H7 (cell line): ENCODE data around the gene ARVCF. TPM values are rescaled to one million over a fixed set of nuclear protein-coding genes. Genes with fewer than 3 reads are reported as not detected.

ENCODE experiments used
- DNase-seq: peaks from one replicate; pipeline ENCODE4 v3.0.0; 2012
- H3K27me3 ChIP-seq: 2 replicates; pipeline ENCODE4 v1.6.0; 2011; ENCODE audit warnings: mild to moderate bottlenecking, low read length; ENCODE audit not compliant: control insufficient read depth, insufficient read depth
- H3K36me3 ChIP-seq: replicated peaks from 2 replicates; pipeline ENCODE4 v1.5.1; 2011; ENCODE audit warnings: low read length; ENCODE audit not compliant: control insufficient read depth, insufficient read depth
- H3K4me3 ChIP-seq: 2 replicates; pipeline ENCODE4 v1.5.1; 2011; ENCODE audit warnings: low read depth, mild to moderate bottlenecking, control low read depth, low read length, moderate library complexity; ENCODE audit not compliant: insufficient read depth
- total RNA-seq: library from RNA; depleted of rRNA; stranded (reverse); fragments of >200 nt; shearing (Covaris generic); gene quantifications from 2 replicates; pipeline ENCODE4 v1.2.3, GENCODE V29; 2014; rRNA removed

The ARVCF gene
- 35.8 and 40.8 TPM in 2 replicates for total RNA-seq

DNA sequence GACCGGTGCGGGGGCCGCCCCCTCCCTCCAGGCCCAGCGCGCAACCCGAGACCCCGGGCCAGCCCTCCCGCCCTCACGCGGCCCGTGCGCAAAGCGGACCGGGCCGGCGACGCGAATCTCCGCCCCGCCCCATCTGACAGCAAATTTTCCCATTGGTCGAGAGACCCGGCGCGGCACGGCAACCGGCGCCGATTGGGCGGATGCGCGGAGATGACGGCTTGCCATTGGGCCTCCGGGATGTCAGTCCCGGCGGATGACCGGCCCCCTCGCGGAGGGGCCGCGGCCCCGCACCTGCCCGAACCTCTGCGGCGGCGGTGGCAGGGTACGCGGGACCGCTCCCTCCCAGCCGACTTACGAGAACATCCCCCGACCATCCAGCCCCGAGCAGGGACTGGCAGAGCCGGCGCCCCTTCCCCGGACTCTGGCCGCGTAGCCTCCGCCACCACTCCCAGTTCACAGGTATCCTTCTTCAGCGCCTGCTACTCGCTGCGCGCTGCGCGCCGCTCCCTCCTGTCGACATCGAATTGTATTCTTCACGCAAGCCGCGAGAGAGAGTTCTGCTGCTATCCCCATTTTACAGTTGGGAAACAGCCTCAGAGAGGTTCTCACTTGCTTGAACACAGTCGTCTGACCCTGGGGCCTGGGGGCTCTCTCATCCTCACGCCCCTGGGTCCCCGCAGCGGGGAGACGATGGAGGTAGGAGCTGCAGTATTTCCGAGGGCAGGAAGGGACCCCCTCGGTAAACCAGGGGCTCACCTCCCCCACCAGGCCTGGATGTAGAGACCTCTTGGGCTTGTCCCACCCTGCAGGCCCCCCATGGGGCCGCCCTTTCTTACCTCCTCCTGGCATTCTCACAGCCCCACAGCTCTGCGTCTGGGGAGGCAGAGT is at the start of gene ARVCF:
TSS of gene ARVCF (minus strand) at position 90 of the 888 bp plus-strand sequence. CDS start 26,029 bp downstream, outside the sequence.
- peak; percentile 100 for DNase-seq
- Histone ChIP-seq H3K27me3 (peaks cover 48% of the 10 kb centered on the region), H3K36me3 (no peaks in the 10 kb centered on the region), H3K4me3 (peak within 1 kb of the TSS; percentile 71)

DNA sequence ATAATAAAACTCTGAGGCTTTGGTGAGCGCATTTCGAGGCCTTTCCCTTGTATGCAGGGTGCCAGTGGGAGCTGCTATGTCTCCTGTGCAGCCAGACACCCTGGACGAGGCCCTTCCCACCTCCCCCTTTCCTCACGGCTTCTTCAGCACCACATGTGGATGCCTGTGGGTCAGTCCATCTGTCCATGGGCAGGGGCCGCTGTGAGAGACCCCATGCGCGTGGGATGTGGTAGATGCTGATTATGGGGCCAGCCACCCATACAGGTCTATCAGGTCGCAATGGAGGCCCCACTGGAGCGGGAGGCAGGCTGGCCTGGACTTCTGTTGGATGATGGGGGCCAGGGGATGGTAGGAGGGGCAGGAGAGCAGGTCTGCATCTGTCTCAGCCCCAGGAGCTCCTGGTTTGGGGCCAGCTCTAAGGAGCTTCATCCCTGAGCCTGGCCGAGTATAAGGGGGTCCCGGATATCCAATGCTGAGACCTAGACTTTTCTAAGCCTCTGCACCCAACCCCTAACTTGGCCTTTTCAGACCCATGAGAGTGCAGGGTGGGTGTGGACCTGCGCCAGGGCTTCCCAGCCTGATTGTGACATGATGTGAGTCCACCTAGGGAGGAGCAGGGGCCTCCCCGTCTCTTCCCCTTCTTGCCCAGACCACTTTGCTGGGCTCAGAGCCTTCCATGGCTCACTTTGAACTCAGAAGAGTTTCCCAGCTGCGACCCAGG is 49.4 kb upstream of the ARVCF start:
- DNase-seq = no peak
- Histone ChIP-seq H3K4me3 (no peak overlapping the region), H3K27me3 (no peaks in the 10 kb centered on the region; the same call in 1 of the 2 replicates), H3K36me3 (no peaks in the 10 kb centered on the region; the same call in 1 of the 2 replicates)

DNA sequence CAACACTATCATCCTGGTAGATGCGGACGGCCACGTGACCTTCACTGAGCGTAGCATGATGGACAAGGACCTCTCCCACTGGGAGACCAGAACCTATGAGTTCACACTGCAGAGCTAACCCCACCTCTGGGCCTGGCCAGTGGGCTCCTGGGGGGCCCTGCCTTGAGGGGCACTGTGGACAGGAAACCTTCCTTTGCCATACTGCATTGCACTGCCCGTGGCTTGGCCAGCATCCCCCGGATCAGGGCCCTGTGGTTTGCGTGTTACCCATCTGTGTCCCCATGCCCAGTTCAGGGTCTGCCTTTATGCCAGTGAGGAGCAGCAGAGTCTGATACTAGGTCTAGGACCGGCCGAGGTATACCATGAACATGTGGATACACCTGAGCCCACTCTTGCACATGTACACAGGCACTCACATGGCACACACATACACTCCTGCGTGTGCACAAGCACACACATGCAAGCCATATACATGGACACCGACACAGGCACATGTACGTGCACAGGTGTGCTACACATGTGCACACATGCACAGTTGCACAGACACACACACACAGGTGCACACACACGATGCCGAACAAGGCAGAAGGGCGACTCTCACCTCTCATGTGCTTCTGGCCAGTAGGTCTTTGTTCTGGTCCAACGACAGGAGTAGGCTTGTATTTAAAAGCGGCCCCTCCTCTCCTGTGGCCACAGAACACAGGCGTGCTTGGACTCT is 48.1 kb upstream of the ARVCF start:
- DNase-seq = no peak
- no peaks in the 10 kb centered on the region; the same call in 1 of the 2 replicates for H3K36me3 ChIP-seq
- no peak overlapping the region for H3K4me3 ChIP-seq
- H3K27me3 ChIP-seq = no peaks in the 10 kb centered on the region; the same call in 1 of the 2 replicates

DNA sequence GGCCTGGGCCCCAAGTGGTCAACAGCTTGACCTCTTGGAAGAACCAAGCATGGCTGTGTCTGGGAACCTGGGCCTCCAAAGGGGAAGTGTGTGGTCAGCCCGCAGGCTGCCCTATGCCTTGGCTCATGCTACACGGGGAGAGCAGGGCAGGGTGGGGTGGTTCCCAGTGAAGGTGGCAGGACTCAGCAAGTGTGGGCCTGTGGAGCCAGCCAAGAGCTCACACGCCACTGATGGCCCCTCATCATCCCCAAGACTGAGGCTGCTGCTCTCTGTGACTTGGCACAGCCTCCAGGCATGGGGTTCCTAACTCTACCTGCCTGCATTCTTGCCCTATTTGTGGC is 47.5 kb upstream of the ARVCF start:
- no peak for DNase-seq
- H3K36me3 ChIP-seq = no peaks in the 10 kb centered on the region; the same call in 1 of the 2 replicates
- no peaks in the 10 kb centered on the region for H3K27me3 ChIP-seq
- H3K4me3 ChIP-seq = no peak overlapping the region

DNA sequence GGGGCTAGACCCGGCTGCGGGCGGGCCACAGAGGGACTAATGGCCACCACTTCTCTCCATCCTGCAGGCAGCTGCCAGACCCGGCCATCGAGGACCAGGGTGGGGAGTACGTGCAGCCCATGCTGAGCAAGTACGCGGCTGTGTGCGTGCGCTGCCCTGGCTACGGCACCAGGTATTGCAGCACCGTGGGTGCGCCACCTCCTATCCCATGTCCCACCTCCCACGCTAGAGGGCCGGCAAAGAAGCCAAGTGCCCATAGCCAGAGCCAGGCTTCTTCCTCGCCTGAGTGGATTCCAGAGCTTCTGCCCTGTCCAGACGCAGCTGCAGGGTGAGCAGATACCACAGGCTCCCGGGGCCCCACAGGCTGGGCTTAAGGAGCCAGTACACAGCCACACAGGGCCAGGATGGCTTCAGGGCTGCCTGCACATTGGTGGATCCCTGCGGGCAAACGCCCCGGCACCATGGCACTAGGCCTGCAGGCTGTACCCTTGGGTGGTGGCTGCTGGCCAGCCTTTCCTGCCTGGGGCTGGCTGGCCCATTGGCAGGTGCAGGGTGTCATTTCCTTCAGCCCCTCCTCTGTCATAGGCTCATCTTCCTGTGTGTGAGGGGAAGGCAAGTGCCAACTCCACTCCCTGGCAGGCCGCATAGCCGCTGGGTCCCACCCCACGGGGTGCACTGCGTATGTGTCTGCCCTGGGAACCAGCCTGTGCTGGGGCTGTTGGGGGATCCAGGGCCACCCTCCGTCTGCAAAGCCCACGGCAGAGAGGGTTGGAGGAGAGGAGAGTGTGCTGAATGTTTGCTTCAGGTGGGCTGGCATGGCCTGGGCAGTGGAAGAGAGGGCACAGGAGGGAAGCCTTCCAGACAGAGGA is 46.9 kb upstream of the ARVCF start:
- H3K27me3 ChIP-seq = no peaks in the 10 kb centered on the region
- H3K36me3 ChIP-seq = no peaks in the 10 kb centered on the region; the same call in 1 of the 2 replicates
- peak; percentile 73 for DNase-seq
- no peak overlapping the region for H3K4me3 ChIP-seq

DNA sequence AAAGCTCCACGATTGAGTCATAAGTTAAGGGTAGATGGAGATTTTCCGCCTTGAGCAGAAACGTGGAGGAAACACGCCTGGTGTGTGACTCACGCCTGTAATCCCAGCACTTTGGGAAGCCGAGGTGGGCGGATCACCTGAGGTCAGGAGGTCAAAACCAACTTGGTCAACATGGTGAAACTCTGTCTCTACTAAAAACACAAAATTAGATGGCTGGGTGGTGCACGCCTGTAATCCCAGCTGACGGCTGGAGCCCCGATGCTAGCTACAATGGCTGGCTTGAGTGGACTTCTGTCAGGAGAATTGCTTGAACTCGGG is 46.1 kb upstream of the ARVCF start:
- H3K4me3 ChIP-seq = no peak overlapping the region
- no peak for DNase-seq
- H3K36me3 ChIP-seq = no peaks in the 10 kb centered on the region; the same call in 1 of the 2 replicates
- H3K27me3 ChIP-seq = no peaks in the 10 kb centered on the region

DNA sequence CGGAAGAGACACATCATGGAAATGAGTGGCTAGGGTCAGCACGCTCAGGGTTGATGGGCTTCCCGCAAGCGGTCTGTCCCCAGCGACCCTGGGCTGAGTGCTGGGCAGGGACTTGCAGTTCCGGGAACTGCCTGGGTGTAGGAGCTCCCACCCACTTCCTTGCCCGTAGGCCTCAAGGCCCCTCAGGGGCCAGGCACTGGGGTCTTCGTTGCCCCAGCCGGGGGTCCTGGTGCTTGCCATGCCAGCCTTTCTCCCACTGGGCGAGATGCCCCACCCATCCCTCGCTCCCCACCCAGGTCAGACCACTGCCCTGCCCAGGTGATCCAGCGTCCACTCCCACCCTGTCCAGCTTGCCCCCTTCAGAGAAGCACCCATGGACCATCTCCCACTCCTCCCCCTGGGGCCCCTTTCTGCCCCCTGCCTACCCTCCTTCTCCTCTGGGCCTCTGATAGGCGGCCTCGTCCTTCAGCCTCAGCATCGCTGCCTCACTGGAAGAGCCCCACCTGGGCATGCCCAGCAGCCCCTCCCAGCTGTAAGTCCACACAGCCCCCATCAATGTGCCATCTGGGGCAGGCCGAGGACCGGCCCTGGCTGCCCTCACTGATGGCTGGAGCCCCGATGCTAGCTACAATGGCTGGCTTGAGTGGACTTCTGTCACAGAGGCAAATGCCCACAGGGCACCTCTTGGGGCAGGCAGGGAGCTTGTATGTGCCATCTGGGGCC is 45.6 kb upstream of the ARVCF start:
- Histone ChIP-seq H3K27me3 (no peaks in the 10 kb centered on the region), H3K36me3 (no peaks in the 10 kb centered on the region; the same call in 1 of the 2 replicates), H3K4me3 (no peak overlapping the region)
- no peak for DNase-seq

GRCh38 chr22:20061481-20061861 is 44.8 kb upstream of the ARVCF start:
- H3K4me3 ChIP-seq = no peak overlapping the region
- H3K36me3 ChIP-seq = no peaks in the 10 kb centered on the region; the same call in 1 of the 2 replicates
- H3K27me3 ChIP-seq = no peaks in the 10 kb centered on the region
- peak; percentile 64 for DNase-seq

DNA sequence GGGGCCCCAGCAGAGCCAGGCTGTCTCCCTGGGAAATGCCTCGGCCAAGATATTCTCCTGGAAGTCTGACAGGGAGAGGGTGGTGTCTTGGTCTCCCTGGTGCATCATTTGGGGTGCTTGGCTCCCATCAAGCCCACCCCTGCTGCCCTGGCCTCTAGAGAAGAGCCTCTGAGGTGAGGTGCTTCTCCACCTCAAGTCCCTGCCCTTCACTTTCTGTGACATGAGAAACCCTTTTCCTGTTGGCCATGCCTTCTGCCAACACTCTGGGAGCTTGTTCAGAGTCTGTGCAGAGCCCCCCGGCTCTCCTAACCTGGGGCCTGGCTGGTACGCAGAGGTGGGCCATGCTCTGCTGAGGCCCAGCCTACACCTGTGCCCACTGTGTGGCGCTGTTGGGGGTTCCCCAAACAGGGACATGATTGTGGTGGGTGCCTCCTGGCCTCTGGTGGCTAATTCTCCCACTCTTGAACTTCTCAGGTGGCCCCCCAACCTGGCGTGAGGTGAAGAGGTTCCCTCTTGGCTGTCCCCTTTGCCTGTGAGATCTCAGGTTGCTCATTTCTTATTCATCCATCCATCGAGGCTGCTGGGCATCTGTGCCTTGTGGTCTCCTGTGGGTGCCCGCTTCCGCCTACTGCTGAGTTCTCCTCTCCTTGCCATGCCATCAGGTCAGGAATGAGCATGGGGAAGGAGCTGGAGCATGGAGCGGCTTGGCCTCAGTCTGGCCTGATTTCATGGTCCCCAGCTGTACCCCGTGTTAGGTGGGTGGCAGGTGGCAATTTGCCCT is 44.3 kb upstream of the ARVCF start:
- DNase-seq = peak; percentile 83
- Histone ChIP-seq H3K4me3 (no peak overlapping the region), H3K27me3 (no peaks in the 10 kb centered on the region), H3K36me3 (no peaks in the 10 kb centered on the region; the same call in 1 of the 2 replicates)

DNA sequence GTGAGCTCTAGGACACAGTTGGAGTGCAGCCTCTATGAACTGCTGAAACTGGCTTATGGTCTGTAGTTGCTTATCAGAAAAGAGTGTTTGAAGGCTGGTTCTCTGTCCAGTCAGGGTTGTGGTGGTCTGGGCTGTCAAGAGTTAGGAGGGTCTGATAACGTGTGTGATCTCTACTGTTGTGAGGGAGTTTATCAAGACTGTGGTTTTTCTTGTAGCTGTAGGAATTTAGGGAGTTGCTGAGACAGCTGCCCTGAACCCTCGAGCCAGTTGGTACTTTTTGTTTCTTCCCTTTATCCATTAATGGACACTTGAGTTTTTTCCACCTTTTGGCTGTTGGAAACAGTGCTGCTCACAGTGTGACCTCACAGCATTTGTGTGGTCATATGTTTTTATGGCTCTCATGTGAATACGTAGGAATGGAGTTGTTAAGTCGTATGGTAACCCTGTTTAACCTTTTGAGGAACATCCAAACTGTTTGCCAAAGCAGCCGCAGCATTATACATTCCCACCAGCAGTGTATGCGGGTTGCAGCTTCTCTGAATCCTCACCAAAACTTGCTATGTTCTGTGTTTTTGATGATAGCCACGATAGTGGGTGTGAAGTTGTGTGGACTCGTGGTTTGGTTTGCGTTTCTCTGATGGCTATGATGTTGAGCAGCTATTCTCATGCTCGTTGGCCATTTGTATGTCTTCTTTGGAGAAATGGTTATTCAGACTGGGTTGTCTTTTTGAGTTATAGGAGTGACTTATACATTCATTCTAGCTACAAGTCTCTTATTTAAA is 42.6 kb upstream of the ARVCF start:
- no peaks in the 10 kb centered on the region for H3K36me3 ChIP-seq
- no peak overlapping the region for H3K4me3 ChIP-seq
- H3K27me3 ChIP-seq = no peaks in the 10 kb centered on the region
- DNase-seq = no peak

DNA sequence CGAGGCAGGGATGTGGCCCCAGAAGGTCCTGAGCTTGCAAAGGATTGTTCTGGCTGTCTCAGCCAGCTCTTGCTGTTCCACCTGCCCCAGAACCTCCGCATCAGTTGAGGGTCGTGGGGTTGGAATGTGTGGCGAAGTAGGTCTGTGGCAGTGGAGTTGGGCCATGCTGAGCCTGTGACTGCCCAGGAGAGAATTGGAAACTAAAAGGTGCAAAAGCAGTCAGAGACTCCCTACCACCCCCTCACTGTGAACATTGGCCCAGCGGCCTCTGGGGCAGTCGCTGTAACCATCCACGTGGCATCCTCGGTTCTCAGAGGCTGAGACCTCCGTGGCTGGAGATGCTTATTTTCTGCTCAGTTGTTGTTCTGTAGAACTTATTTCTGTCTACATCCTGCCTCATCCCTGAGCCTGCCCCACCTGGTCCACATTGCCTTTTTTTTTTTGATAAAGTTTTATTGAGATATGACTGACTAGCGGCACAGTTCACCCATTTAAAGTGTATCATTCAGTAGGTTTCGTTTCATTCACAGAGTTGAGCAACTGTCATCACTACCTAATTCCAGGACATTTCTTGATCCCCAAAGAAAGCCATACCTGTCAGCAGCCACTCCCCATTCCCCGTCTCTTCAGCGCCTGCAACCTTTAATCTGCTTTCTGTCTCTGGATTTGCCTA is 41.1 kb upstream of the ARVCF start:
- DNase-seq = no peak
- H3K4me3 ChIP-seq = no peak overlapping the region
- no peaks in the 10 kb centered on the region for H3K27me3 ChIP-seq
- no peaks in the 10 kb centered on the region for H3K36me3 ChIP-seq
